HL-60/S4 (cell line): Measurements from ENCODE around the gene CYP21A2.
"Not testable (repeated sequence)": the region's sequence is repeated elsewhere in the genome, so short reads cannot be mapped to it uniquely, and the experiment has no call there.

ENCODE experiments used
- in situ Hi-C: fragments of 300-500 bp; cut with MboI; formaldehyde crosslinking; loops from 2 replicates; pipeline ENCODE4 v1.14.3; 2022; ENCODE audit warnings: low sequenced_read_pairs

Gene CYP21A2

DNA sequence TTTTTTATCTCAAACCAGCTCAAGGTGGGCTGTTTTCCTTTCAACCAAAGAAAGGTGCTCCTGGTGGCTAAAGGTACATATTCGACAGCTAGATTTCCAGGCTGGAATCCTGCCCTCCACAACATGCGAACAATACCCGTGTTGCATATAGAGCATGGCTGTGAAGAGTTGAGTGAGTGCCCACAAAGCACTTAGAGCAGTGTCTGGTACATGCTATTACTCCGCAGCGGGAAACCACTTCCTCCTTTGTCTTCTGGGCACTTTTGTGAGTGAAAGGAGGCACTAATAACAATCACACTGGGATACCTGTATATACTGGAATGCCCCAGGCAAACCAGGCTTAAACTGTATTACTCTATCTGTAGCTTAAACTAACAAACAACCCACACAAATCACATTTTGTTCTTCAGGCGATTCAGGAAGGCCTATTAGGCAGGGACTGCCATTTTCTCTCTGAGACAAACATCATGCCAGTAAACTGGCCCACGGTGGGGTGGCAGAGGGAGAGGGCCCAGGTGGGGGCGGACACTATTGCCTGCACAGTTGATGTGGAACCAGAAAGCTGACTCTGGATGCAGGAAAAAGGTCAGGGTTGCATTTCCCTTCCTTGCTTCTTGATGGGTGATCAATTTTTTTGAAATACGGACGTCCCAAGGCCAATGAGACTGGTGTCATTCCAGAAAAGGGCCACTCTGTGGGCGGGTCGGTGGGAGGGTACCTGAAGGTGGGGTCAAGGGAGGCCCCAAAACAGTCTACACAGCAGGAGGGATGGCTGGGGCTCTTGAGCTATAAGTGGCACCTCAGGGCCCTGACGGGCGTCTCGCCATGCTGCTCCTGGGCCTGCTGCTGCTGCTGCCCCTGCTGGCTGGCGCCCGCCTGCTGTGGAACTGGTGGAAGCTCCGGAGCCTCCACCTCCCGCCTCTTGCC lies at the start of gene CYP21A2:
Gene CYP21A2 (plus strand): TSS at position 818 of the 927 bp plus-strand sequence. CDS start 8 bp downstream, at position 826.
- in situ Hi-C loops: not testable (repeated sequence)

DNA sequence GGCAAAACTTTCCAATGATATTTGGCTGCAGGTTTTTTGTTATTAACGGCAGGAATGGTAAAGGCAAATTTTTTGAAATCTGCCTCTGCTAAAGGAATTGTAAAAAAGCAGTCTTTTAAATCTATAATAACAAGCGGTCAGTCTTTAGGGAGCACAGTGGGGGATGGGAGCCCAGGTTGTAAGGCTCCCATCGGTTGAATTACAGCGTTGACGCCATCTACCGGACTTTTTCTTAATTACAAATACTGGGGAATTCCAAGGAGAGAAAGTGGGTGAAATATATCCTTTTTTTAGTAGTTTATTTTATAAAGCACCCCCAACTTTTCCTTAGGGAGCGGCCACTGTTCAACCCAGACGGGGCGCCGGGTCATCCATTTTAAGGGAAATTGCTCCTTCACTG lies 48.9 kb upstream of the CYP21A2 start:
- in situ Hi-C loops: not testable (repeated sequence)

DNA sequence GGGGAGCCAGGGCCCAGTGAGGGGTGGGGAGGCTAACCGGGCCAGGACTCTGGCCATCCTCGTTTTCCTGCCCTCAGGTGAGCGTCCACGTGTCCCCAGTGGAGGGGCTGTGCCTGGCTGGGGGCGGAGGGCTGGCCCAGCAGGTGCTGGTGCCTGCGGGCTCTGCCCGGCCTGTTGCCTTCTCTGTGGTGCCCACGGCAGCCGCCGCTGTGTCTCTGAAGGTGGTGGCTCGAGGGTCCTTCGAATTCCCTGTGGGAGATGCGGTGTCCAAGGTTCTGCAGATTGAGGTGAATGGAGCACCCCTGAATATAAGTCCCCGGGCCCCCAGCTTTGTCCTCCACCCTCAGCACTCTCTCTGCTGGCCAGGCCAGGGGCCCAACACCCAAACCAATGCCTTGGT lies 43.8 kb upstream of the CYP21A2 start:
- in situ Hi-C loops: not testable (repeated sequence)

GRCh38 chr6:31996385-31996784 lies 41.8 kb upstream of the CYP21A2 start:
- in situ Hi-C loops: not testable (repeated sequence)

DNA sequence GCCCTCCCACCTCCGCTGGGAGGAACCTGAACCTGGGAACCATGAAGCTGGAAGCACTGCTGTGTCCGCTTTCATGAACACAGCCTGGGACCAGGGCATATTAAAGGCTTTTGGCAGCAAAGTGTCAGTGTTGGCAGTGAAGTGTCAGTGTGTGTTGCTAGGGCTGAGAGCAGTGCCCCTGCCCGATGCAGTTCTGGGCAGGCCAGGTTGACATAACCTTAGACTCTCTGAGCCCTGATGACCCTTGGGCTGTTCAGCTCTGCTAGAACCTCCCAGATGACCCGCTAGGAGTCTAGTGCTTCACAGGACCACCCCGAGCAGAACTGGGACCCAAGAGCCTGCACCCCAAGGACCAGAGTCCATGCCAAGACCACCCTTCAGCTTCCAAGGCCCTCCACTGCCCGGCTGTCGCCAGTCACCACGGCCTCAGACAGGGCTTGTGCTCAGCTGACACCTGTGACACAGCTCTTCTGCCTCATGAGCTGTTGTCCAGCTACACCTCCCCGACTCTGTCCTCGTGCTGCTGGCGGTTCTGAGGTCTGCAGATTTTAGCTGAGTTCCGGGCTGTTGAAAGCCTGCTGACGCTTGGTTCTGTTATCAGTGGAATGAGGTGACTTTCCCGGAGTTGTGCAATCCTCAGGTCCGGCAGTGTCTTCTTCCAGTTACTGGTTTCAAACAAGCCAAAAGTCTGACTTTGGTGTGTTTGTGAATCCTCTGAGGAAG lies 35.5 kb upstream of the CYP21A2 start:
- in situ Hi-C loops: not testable (repeated sequence)

- in situ Hi-C loops: not testable (repeated sequence)
Observed at GRCh38 chr6:32003301-32003700, 34.9 kb upstream of the CYP21A2 start.

DNA sequence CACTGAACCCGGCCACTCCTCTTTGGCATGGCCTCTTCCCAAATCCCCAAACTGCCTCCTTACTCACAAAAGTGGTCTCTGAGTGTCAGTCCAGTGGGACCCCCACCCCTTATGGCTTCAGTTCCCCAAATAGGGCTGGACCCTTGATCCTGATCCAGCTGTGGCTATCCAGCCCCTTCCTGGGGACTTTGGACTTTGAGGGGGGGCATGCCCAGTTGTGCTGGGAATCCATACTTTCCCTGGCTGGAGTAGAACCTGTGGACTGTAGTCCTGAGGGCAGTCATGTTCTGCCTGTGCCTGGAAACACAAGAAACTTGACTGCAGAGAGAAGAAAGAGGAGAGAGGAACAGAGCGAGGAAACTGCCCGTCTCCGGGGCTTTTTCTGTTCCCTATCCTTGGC lies 33.8 kb upstream of the CYP21A2 start:
- in situ Hi-C loops: not testable (repeated sequence)

DNA sequence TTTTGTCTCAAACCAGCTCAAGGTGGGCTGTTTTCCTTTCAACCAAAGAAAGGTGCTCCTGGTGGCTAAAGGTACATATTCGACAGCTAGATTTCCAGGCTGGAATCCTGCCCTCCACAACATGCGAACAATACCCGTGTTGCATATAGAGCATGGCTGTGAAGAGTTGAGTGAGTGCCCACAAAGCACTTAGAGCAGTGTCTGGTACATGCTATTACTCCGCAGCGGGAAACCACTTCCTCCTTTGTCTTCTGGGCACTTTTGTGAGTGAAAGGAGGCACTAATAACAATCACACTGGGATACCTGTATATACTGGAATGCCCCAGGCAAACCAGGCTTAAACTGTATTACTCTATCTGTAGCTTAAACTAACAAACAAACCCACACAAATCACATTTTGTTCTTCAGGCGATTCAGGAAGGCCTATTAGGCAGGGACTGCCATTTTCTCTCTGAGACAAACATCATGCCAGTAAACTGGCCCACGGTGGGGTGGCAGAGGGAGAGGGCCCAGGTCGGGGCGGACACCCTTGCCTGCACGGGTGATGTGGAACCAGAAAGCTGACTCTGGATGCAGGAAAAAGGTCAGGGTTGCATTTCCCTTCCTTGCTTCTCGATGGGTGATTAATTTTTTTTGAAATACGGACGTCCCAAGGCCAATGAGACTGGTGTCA lies 33.2 kb upstream of the CYP21A2 start:
- in situ Hi-C loops: not testable (repeated sequence)

GRCh38 chr6:32005538-32005880 lies 32.7 kb upstream of the CYP21A2 start:
- in situ Hi-C loops: not testable (repeated sequence)

DNA sequence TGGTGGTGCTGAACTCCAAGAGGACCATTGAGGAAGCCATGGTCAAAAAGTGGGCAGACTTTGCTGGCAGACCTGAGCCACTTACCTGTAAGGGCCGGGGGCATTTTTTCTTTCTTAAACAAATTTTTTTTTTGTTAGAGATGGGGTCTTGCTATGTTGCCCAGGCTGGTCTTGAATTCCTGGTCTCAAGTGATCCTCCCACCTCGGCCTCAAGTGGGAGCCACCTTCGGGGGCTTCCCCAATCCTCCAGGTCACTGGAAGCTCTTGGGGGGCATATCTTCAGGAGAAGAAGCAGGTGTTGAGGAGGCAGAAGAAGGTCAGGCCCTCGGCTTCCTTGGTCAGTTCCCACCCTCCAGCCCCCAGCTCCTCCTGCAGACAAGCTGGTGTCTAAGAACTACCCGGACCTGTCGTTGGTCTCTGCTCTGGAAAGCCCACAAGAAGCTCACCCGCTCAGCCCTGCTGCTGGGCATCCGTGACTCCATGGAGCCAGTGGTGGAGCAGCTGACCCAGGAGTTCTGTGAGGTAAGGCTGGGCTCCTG lies 32.2 kb upstream of the CYP21A2 start:
- in situ Hi-C loops: not testable (repeated sequence)

DNA sequence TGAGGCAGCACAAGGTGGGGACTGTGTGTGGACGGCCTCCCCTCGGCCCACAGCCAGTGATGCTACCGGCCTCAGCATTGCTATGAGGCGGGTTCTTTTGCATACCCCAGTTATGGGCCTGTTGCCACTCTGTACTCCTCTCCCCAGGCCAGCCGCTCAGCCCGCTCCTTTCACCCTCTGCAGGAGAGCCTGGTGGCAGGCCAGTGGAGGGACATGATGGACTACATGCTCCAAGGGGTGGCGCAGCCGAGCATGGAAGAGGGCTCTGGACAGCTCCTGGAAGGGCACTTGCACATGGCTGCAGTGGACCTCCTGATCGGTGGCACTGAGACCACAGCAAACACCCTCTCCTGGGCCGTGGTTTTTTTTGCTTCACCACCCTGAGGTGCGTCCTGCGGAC lies 31.1 kb upstream of the CYP21A2 start:
- in situ Hi-C loops: not testable (repeated sequence)

DNA sequence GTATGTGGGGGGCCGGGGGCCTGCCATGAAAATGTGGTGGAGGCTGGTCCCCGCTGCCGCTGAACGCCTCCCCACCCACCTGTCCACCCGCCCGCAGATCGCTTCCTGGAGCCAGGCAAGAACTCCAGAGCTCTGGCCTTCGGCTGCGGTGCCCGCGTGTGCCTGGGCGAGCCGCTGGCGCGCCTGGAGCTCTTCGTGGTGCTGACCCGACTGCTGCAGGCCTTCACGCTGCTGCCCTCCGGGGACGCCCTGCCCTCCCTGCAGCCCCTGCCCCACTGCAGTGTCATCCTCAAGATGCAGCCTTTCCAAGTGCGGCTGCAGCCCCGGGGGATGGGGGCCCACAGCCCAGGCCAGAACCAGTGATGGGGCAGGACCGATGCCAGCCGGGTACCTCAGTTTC lies 30.2 kb upstream of the CYP21A2 start:
- in situ Hi-C loops: not testable (repeated sequence)

DNA sequence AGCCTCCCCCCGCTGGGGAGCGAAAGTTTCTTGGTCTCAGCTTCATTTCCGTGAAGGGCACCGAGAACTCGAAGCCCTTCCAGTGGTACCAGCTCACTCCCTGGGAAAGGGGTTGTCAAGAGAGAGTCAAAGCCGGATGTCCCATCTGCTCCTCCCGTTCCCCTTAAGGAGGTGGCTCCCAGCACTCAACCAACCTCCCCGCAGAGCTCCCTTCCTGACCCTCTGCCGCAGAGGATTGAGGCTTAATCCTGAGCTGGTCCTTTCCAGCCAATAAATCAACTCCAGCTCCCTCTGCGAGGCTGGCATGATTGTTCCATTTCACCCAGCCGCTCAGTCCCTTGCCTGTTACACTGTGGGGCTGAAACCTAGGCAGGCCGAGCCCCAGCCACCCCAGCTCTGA lies 29.6 kb upstream of the CYP21A2 start:
- in situ Hi-C loops: not testable (repeated sequence)

GRCh38 chr6:32009537-32009936 lies 28.7 kb upstream of the CYP21A2 start:
- in situ Hi-C loops: not testable (repeated sequence)

GRCh38 chr6:32010856-32011530 lies 27.2 kb upstream of the CYP21A2 start:
- in situ Hi-C loops: not testable (repeated sequence)

DNA sequence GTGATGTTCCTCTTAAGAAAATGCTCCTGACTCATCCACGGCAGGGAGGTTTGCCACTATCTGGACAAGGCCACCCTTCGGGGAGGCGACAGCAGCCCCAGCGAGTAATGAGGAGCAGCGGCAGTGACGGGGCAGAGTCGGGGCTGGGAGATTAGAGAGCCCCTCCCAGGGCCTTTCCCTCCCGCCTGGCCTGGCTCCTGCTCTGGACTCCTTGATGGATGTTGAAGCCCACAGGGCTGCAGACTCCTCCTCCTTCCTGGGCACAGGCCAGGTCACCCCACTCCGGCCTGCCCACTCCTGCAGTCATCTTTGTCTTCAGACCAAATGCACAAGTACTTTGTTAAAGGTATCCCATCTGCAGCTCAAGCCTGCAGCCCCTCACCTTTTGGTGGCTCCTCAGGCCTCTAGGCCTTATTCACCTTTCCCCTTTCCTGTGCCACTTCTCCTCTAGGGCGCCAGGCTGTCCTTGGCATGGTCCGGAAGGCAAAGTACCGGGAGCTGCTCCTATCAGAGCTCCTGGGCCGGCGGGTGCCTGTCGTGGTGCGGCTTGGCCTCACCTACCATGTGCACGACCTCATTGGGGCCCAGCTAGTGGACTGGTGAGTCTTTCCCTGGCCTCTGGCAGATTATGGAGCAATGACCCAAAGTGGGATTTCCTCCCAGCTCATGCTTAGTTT lies 25.1 kb upstream of the CYP21A2 start:
- in situ Hi-C loops: not testable (repeated sequence)

DNA sequence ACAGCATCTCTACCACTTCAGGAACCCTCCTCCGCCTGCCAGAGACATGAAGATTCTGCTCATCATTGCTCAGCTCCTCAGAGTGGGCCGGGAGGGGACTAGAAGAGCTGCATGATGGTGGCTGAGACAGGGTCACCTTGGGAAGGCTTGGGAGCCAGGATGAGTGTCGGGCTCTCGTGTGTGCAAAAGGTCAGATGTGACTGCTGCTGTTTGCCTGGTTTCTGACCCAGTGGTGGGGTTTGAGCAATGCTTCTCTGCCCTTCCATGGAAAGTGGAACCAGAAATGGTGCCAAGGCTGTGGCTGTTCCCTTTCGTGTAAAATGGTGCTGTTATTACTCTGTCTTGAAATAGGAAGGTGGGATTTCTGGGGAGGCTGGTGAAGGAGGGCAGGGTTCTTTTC lies 24.5 kb upstream of the CYP21A2 start:
- in situ Hi-C loops: not testable (repeated sequence)

- in situ Hi-C loops: not testable (repeated sequence)
Observed at GRCh38 chr6:32014547-32014946, 23.7 kb upstream of the CYP21A2 start, which contains the start of gene C4B. TSS of gene C4B (plus strand) at chr6:32014795. CDS start at chr6:32014846, 51 bp downstream.

- in situ Hi-C loops: not testable (repeated sequence)
Observed at GRCh38 chr6:32022100-32022499, 16.1 kb upstream of the CYP21A2 start.

DNA sequence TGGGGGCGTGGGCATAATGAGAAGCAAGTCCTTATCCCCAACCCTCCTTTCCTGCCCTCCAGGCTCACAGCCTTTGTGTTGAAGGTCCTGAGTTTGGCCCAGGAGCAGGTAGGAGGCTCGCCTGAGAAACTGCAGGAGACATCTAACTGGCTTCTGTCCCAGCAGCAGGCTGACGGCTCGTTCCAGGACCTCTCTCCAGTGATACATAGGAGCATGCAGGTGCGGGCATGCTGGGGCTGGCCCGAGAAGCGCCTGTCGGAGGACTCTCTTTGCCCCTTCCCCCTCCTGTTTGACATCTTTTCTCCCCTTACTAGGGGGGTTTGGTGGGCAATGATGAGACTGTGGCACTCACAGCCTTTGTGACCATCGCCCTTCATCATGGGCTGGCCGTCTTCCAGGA lies 9.6 kb upstream of the CYP21A2 start:
- in situ Hi-C loops: not testable (repeated sequence)
